Spleen (tissue), 10 donors: ENCODE measurements around the gene S100A6. TPM values are rescaled to one million over a fixed set of nuclear protein-coding genes. Genes with fewer than 3 reads are reported as not detected.

Experiments used
- polyA plus RNA-seq, 3 donors: library from polyadenylated mRNA; stranded (reverse); fragments of 200-250 nt; gene quantifications; one replicate each; pipeline ENCODE4 v1.2.1, GENCODE V29; 2013
- total RNA-seq, 7 donors: library from RNA; depleted of rRNA in 3 of 7; stranded (reverse); fragments of >200 nt in 3 of 7; fragmentation: NEBNext Ultra II Directional in 4 of 7; extraction: Animal tissue kit (Norgen Biotek cat#: 25700) in 4 of 7; gene quantifications; one replicate each; pipeline versions ENCODE4 v1.1.0 to v1.2.1, GENCODE V29; 2016 to 2021
- donor health status: healthy with polysubstance abuse.
- donor health status: DM: no; HTN: no; CAD: no; lungs with moderate emphysema.
- donor health status: DM: no; HTN: no; CAD: no.
- donor health status: Bipolar disorder and iron deficiency.
- donor health status: healthy.
- donor health status: DM: no; HTN: no; CAD: no.
- donor health status: DM: yes; HTN: yes; CAD: no.

S100A6 gene
- total and polyA plus RNA-seq, 10 donors = 121 to 779 (median 226) TPM

Other genes with a start within 250 kb of the S100A6 start
- not detected for gene PGLYRP3, start 223.0 kb downstream of the S100A6 start, total RNA-seq
- not detected for gene PGLYRP3, start 223.0 kb downstream of the S100A6 start, polyA plus RNA-seq
- gene PGLYRP4, start 187.2 kb downstream of the S100A6 start, total RNA-seq = not detected
- gene PGLYRP4, start 187.2 kb downstream of the S100A6 start, polyA plus RNA-seq = under 1 TPM in 1 of 3 donors, not detected in 2; 0.18 TPM
- 1,000 to 10,000 TPM in 6 of 7 donors, 100 to 1,000 TPM in 1; 961 to 6,984 (median 2,755) TPM for gene S100A9, start 178.1 kb downstream of the S100A6 start, total RNA-seq
- gene S100A9, start 178.1 kb downstream of the S100A6 start, polyA plus RNA-seq = 1,000 to 10,000 TPM in 2 of 3 donors, 100 to 1,000 TPM in 1; 947 to 4,509 (median 1,446) TPM
- gene S100A12, start 160.4 kb downstream of the S100A6 start, total RNA-seq = 1,000 to 10,000 TPM in 1 of 7 donors, 100 to 1,000 TPM in 6; 138 to 1,354 (median 270) TPM
- gene S100A12, start 160.4 kb downstream of the S100A6 start, polyA plus RNA-seq = 100 to 1,000 TPM; 126 to 567 (median 139) TPM
- 1,000 to 10,000 TPM in 6 of 7 donors, 100 to 1,000 TPM in 1; 983 to 7,676 (median 1,629) TPM for gene S100A8, start 144.9 kb downstream of the S100A6 start, total RNA-seq
- gene S100A8, start 144.9 kb downstream of the S100A6 start, polyA plus RNA-seq = 1,000 to 10,000 TPM in 2 of 3 donors, 100 to 1,000 TPM in 1; 756 to 2,335 (median 1,287) TPM
- not detected for gene S100A7A, start 119.5 kb downstream of the S100A6 start, total RNA-seq
- not detected for gene S100A7A, start 119.5 kb downstream of the S100A6 start, polyA plus RNA-seq
- gene S100A7, start 75.3 kb downstream of the S100A6 start, total RNA-seq = not detected
- not detected for gene S100A7, start 75.3 kb downstream of the S100A6 start, polyA plus RNA-seq
- 1 to 10 TPM in 1 of 7 donors, not detected in 6; 2.8 TPM for gene S100A5, start 4.9 kb upstream of the S100A6 start, total RNA-seq
- under 1 TPM in 2 of 3 donors, not detected in 1; 0.32 to 0.46 TPM for gene S100A5, start 4.9 kb upstream of the S100A6 start, polyA plus RNA-seq
- gene S100A4, start 9.8 kb upstream of the S100A6 start, total RNA-seq = 100 to 1,000 TPM; 161 to 521 (median 309) TPM
- 100 to 1,000 TPM; 309 to 755 (median 572) TPM for gene S100A4, start 9.8 kb upstream of the S100A6 start, polyA plus RNA-seq
- gene S100A3, start 13.3 kb upstream of the S100A6 start, total RNA-seq = 1 to 10 TPM in 2 of 7 donors, under 1 TPM in 1, not detected in 4; 0.44 to 1.3 (median 1.0) TPM
- gene S100A3, start 13.3 kb upstream of the S100A6 start, polyA plus RNA-seq = 1 to 10 TPM; 1.1 to 2.6 (median 2.2) TPM
- under 1 TPM in 2 of 7 donors, not detected in 5; 0.60 to 0.97 TPM for gene S100A2, start 29.9 kb upstream of the S100A6 start, total RNA-seq
- gene S100A2, start 29.9 kb upstream of the S100A6 start, polyA plus RNA-seq = 1 to 10 TPM in 2 of 3 donors, under 1 TPM in 1; 0.61 to 5.2 (median 2.8) TPM
- gene S100A16, start 77.1 kb upstream of the S100A6 start, total RNA-seq = 100 to 1,000 TPM in 3 of 7 donors, 10 to 100 TPM in 4; 78.0 to 111 (median 97.0) TPM
- 100 to 1,000 TPM in 1 of 3 donors, 10 to 100 TPM in 2; 52.0 to 101 (median 68.2) TPM for gene S100A16, start 77.1 kb upstream of the S100A6 start, polyA plus RNA-seq
- 1 to 10 TPM in 1 of 7 donors, under 1 TPM in 3, not detected in 3; 0.28 to 1.0 (median 0.75) TPM for gene S100A14, start 80.3 kb upstream of the S100A6 start, total RNA-seq
- 1 to 10 TPM; 1.2 to 3.0 (median 2.0) TPM for gene S100A14, start 80.3 kb upstream of the S100A6 start, polyA plus RNA-seq
- 100 to 1,000 TPM in 1 of 7 donors, 10 to 100 TPM in 6; 48.8 to 103 (median 72.4) TPM for gene S100A13, start 91.5 kb upstream of the S100A6 start, total RNA-seq
- 100 to 1,000 TPM; 118 to 146 (median 143) TPM for gene S100A13, start 91.5 kb upstream of the S100A6 start, polyA plus RNA-seq
- gene S100A1, start 92.4 kb upstream of the S100A6 start, total RNA-seq = 1 to 10 TPM in 1 of 7 donors, not detected in 6; 2.6 TPM
- 10 to 100 TPM in 1 of 3 donors, 1 to 10 TPM in 2; 1.7 to 39.7 (median 8.2) TPM for gene S100A1, start 92.4 kb upstream of the S100A6 start, polyA plus RNA-seq
- 100 to 1,000 TPM in 2 of 7 donors, 10 to 100 TPM in 5; 70.7 to 108 (median 86.3) TPM for gene CHTOP, start 98.1 kb upstream of the S100A6 start, total RNA-seq
- 10 to 100 TPM; 58.1 to 84.1 (median 73.1) TPM for gene CHTOP, start 98.1 kb upstream of the S100A6 start, polyA plus RNA-seq
- gene SNAPIN, start 122.7 kb upstream of the S100A6 start, total RNA-seq = 10 to 100 TPM; 26.3 to 60.7 (median 33.5) TPM
- 10 to 100 TPM; 37.1 to 50.3 (median 44.9) TPM for gene SNAPIN, start 122.7 kb upstream of the S100A6 start, polyA plus RNA-seq
- gene ILF2, start 135.0 kb upstream of the S100A6 start, total RNA-seq = 100 to 1,000 TPM in 1 of 7 donors, 10 to 100 TPM in 6; 80.9 to 105 (median 85.0) TPM
- gene ILF2, start 135.0 kb upstream of the S100A6 start, polyA plus RNA-seq = 10 to 100 TPM; 54.9 to 90.3 (median 82.4) TPM
- gene NPR1, start 142.7 kb upstream of the S100A6 start, total RNA-seq = 1 to 10 TPM in 6 of 7 donors, under 1 TPM in 1; 0.83 to 5.1 (median 2.5) TPM
- gene NPR1, start 142.7 kb upstream of the S100A6 start, polyA plus RNA-seq = 1 to 10 TPM; 2.1 to 3.6 (median 3.4) TPM
- gene INTS3, start 192.1 kb upstream of the S100A6 start, total RNA-seq = 10 to 100 TPM; 38.1 to 66.2 (median 49.0) TPM
- 10 to 100 TPM; 24.7 to 51.9 (median 46.6) TPM for gene INTS3, start 192.1 kb upstream of the S100A6 start, polyA plus RNA-seq
- gene SLC27A3, start 239.4 kb upstream of the S100A6 start, total RNA-seq = 10 to 100 TPM; 11.1 to 28.4 (median 20.0) TPM
- 10 to 100 TPM; 23.4 to 54.5 (median 48.6) TPM for gene SLC27A3, start 239.4 kb upstream of the S100A6 start, polyA plus RNA-seq